ENCODE data around the gene P2RY12.

DNA sequence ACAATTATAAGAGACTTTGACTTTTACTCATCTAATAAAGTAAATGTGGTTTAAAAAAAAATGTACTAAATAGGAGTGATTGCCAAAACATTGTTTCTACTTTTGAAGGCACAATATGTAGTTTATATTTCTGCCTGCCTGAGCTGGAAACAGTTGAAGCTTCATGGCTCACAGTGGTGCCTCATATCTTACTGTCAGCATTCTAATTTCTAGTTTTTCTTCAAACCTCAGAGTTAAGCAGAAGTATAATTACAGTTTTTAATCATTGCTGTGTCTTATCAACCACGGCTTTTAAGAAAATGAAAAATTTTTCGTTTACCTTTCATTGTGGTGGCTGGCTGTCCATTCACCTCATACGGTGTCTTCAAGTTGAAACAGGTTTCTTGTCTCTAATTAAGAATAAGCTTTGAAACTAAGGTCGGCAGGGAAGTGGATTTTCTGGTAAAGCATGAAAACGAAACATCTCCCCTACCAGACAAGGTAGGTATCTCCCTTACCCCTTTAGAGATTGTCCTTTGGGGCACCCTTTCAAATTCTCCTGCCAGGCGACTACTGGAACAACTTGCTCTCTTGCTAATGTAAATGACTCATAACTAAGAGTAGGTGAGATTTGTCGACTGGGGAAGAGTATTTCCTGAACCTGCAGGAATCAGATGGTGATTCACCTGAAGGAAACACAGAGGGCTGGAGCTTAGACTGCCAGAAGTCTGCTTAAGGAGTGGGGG, 68.1 kb downstream of the P2RY12 start, which contains the start of gene GPR87:
- TF ChIP-seq, protein P1, sequence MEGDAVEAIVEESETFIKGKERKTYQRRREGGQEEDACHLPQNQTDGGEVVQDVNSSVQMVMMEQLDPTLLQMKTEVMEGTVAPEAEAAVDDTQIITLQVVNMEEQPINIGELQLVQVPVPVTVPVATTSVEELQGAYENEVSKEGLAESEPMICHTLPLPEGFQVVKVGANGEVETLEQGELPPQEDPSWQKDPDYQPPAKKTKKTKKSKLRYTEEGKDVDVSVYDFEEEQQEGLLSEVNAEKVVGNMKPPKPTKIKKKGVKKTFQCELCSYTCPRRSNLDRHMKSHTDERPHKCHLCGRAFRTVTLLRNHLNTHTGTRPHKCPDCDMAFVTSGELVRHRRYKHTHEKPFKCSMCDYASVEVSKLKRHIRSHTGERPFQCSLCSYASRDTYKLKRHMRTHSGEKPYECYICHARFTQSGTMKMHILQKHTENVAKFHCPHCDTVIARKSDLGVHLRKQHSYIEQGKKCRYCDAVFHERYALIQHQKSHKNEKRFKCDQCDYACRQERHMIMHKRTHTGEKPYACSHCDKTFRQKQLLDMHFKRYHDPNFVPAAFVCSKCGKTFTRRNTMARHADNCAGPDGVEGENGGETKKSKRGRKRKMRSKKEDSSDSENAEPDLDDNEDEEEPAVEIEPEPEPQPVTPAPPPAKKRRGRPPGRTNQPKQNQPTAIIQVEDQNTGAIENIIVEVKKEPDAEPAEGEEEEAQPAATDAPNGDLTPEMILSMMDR (IDR thresholded peaks at IDR 0.05; ENCODE audit: borderline replicate concordance, extremely low read depth, low read length, poor library complexity, severe bottlenecking) = no peak
- TF ChIP-seq EZH2 (IDR thresholded peaks at IDR 0.05; ENCODE audit: borderline replicate concordance, low read depth, low read length, severe bottlenecking) = no peak

Data from DND-41 (cell line).